ENCODE measurements around the gene GATA3.
A peak's percentile ranks its signal among the peaks of the same experiment; 100 is the strongest.

The GATA3 gene

GRCh38 chr10:8056378-8056777 lies 1.9 kb downstream of the GATA3 start:
- peak overlapping the region in 2 of 3 experiments; percentile 11 to 84 for H3K27ac Mint-ChIP-seq
- peaks cover 3% of the 10 kb centered on the region for H3K9me3 Mint-ChIP-seq
- H3K36me3 Mint-ChIP-seq (ENCODE audit: low read depth), result peaks cover 21% of the 10 kb centered on the region
- peaks cover 99% of the 10 kb centered on the region for H3K27me3 Mint-ChIP-seq (ENCODE audit: low read depth)
- H3K4me3 Mint-ChIP-seq, result peak overlapping the region; percentile 81 to 86 (median 85)
- peaks cover 51% of the 10 kb centered on the region for H3K4me1 Mint-ChIP-seq
- no peak for TF ChIP-seq CTCF (IDR thresholded peaks at IDR 0.05; ENCODE audit: unreplicated experiment in 3 of 3)

- Mint-ChIP-seq H3K27me3 (ENCODE audit: low read depth) (peaks cover 98% of the 10 kb centered on the region), H3K9me3 (peaks cover 3% of the 10 kb centered on the region), H3K36me3 (ENCODE audit: low read depth) (peaks cover 21% of the 10 kb centered on the region), H3K27ac (peak overlapping the region; percentile 11 to 84 (median 40)), H3K4me3 (peak overlapping the region; percentile 81 to 86 (median 85)), H3K4me1 (peaks cover 51% of the 10 kb centered on the region)
- TF ChIP-seq CTCF (IDR thresholded peaks at IDR 0.05; ENCODE audit: unreplicated experiment in 3 of 3), result no peak
Measured at GRCh38 chr10:8056871-8057331, 2.4 kb downstream of the GATA3 start.

GRCh38 chr10:8057636-8058273 lies 3.3 kb downstream of the GATA3 start:
- Mint-ChIP-seq H3K4me1 (peaks cover 46% of the 10 kb centered on the region), H3K27me3 (ENCODE audit: low read depth) (peaks cover 98% of the 10 kb centered on the region), H3K9me3 (peaks cover 3% of the 10 kb centered on the region), H3K36me3 (ENCODE audit: low read depth) (peaks cover 21% of the 10 kb centered on the region), H3K27ac (peak overlapping the region in 2 of 3 experiments; percentile 35 to 84), H3K4me3 (peak overlapping the region; percentile 66 to 85 (median 81))
- TF ChIP-seq CTCF (IDR thresholded peaks at IDR 0.05; ENCODE audit: unreplicated experiment in 3 of 3), result no peak

GRCh38 chr10:8058274-8059111 lies 4.0 kb downstream of the GATA3 start:
- Mint-ChIP-seq H3K4me3 (peak overlapping the region; percentile 24 to 81 (median 36)), H3K9me3 (peaks cover 3% of the 10 kb centered on the region), H3K4me1 (peaks cover 48% of the 10 kb centered on the region), H3K27ac (peak overlapping the region in 1 of 3 experiments; percentile 52), H3K36me3 (ENCODE audit: low read depth) (peaks cover 27% of the 10 kb centered on the region), H3K27me3 (ENCODE audit: low read depth) (peaks cover 98% of the 10 kb centered on the region)
- TF ChIP-seq CTCF (IDR thresholded peaks at IDR 0.05; ENCODE audit: unreplicated experiment in 3 of 3), result no peak

- Mint-ChIP-seq H3K27ac (peak overlapping the region in 2 of 3 experiments; percentile 17 to 70), H3K4me1 (peaks cover 47% of the 10 kb centered on the region), H3K27me3 (ENCODE audit: low read depth) (peaks cover 98% of the 10 kb centered on the region), H3K36me3 (ENCODE audit: low read depth) (peaks cover 34% of the 10 kb centered on the region), H3K9me3 (no peaks in the 10 kb centered on the region), H3K4me3 (peak overlapping the region; percentile 24 to 68 (median 67))
- TF ChIP-seq CTCF (IDR thresholded peaks at IDR 0.05; ENCODE audit: unreplicated experiment in 3 of 3), result no peak
Measured at GRCh38 chr10:8059191-8059936, 4.9 kb downstream of the GATA3 start.
